ENCODE data around the gene METAP1D.

GRCh38 chr2:171986778-171987177 is 13.0 kb upstream of the METAP1D start:
- TF ChIP-seq CTCF (conservative IDR thresholded peaks at IDR 0.05; ENCODE audit: low read depth, low read length) (no peak), EZH2 (IDR thresholded peaks at IDR 0.05; ENCODE audit: borderline replicate concordance, low read depth, low read length, poor library complexity, severe bottlenecking) (no peak)
